Neural cell (in vitro differentiated cells): Measurements from ENCODE around the gene TMEM79. TPM values are rescaled to one million over a fixed set of nuclear protein-coding genes. Genes with fewer than 3 reads are reported as not detected.
A peak's percentile ranks its signal among the peaks of the same experiment; 100 is the strongest.

Experiments used
- H2AFZ ChIP-seq: fragments of 200-600, 300-800 bp; sonication (generic), shearing (Covaris generic); 2 replicates; pipeline ENCODE4 v1.6.0; 2014; ENCODE audit warnings: low read depth, mild to moderate bottlenecking, antibody characterized with exemption, low read length, moderate library complexity
- H3F3A ChIP-seq: fragments of 200-600 bp; shearing (Covaris generic); 2 replicates; pipeline ENCODE4 v1.6.1; 2016; ENCODE audit warnings: mild to moderate bottlenecking, moderate library complexity, mixed read lengths, antibody characterized with exemption, low read length; ENCODE audit not compliant: insufficient read depth, poor library complexity, severe bottlenecking
- H3K27ac ChIP-seq: fragments of 200-600, 300-800 bp; sonication (generic), shearing (Covaris generic); 2 replicates; pipeline ENCODE4 v1.5.1; 2014; ENCODE audit warnings: mild to moderate bottlenecking, low read length, moderate library complexity
- H3K27me3 ChIP-seq: fragments of 300-800, 200-600 bp; sonication (generic), shearing (Covaris generic); 2 replicates; pipeline ENCODE4 v1.6.0; 2014; ENCODE audit warnings: mild to moderate bottlenecking, low read depth, low read length, moderate library complexity; ENCODE audit not compliant: insufficient read depth
- H3K36me3 ChIP-seq: fragments of 300-800, 200-600 bp; sonication (generic), shearing (Covaris generic); 2 replicates; pipeline ENCODE4 v1.5.1; 2014; ENCODE audit warnings: mild to moderate bottlenecking, antibody characterized with exemption, low read length, moderate library complexity; ENCODE audit not compliant: insufficient read depth
- H3K4me2 ChIP-seq: fragments of 300-800, 200-600 bp; sonication (generic), shearing (Covaris generic); 2 replicates; pipeline ENCODE4 v1.6.0; 2014; ENCODE audit warnings: mild to moderate bottlenecking, low read length
- H3K4me3 ChIP-seq: fragments of 300-800, 200-600 bp; sonication (generic), shearing (Covaris generic); 2 replicates; pipeline ENCODE4 v1.5.1; 2014; ENCODE audit warnings: mild to moderate bottlenecking, low read length, moderate library complexity
- H3K79me2 ChIP-seq: fragments of 200-600 bp; shearing (Covaris generic); replicated peaks from 2 replicates; pipeline ENCODE4 v1.6.0; 2014; ENCODE audit warnings: mild to moderate bottlenecking, low read length, moderate library complexity; ENCODE audit not compliant: insufficient read depth
- H3K9ac ChIP-seq: fragments of 300-800, 200-600 bp; sonication (generic), shearing (Covaris generic); 2 replicates; pipeline ENCODE4 v1.6.1; 2016; ENCODE audit warnings: mild to moderate bottlenecking, low read length, mixed read lengths
- H3K9me2 ChIP-seq: fragments of 200-600 bp; shearing (Covaris generic); 2 replicates; pipeline ENCODE4 v1.6.1; 2016; ENCODE audit warnings: mild to moderate bottlenecking, low read length, mixed read lengths; ENCODE audit not compliant: insufficient read depth
- H3K9me3 ChIP-seq: fragments of 200-600, 300-800 bp; sonication (generic), shearing (Covaris generic); 2 replicates; pipeline ENCODE4 v1.6.1; 2016; ENCODE audit warnings: mild to moderate bottlenecking, mixed run types, low read length, moderate library complexity, mixed read lengths
- H4K20me1 ChIP-seq: fragments of 200-600 bp; shearing (Covaris generic); 2 replicates; pipeline ENCODE4 v1.6.1; 2016; ENCODE audit warnings: mild to moderate bottlenecking, mixed run types; ENCODE audit not compliant: insufficient read depth
- EP300 ChIP-seq: fragments of 450-650 bp; conservative IDR thresholded peaks from 2 replicates; pipeline ENCODE4 v1.6.1; 2014; ENCODE audit warnings: antibody characterized with exemption, mild to moderate bottlenecking, moderate library complexity; ENCODE audit not compliant: poor library complexity, severe bottlenecking
- EZH2 ChIP-seq: fragments of 200-600, 300-800 bp; shearing (Covaris generic), sonication (generic); IDR thresholded peaks from 2 replicates; pipeline ENCODE4 v1.6.1; 2014; ENCODE audit warnings: antibody characterized with exemption, low read length, borderline replicate concordance, mild to moderate bottlenecking; ENCODE audit not compliant: insufficient read depth, poor library complexity, severe bottlenecking
- MXI1 ChIP-seq: fragments of 450-650 bp; conservative IDR thresholded peaks from 2 replicates; pipeline ENCODE4 v1.6.1; 2014; ENCODE audit warnings: antibody characterized with exemption, mild to moderate bottlenecking; ENCODE audit not compliant: poor library complexity, severe bottlenecking
- POLR2AphosphoS5 ChIP-seq: IDR thresholded peaks from 2 replicates; pipeline ENCODE4 v1.6.1; 2012
- RAD21 ChIP-seq: fragments of 450-650 bp; conservative IDR thresholded peaks from 2 replicates; pipeline ENCODE4 v1.6.1; 2014; ENCODE audit warnings: antibody characterized with exemption, mild to moderate bottlenecking, moderate library complexity
- SMC3 ChIP-seq: fragments of 450-650 bp; conservative IDR thresholded peaks from 2 replicates; pipeline ENCODE4 v1.6.1; 2014; ENCODE audit warnings: antibody characterized with exemption, mild to moderate bottlenecking, moderate library complexity; ENCODE audit not compliant: poor library complexity
- TAF1 ChIP-seq: IDR thresholded peaks from 2 replicates; pipeline ENCODE4 v1.6.1; 2012; ENCODE audit warnings: low read depth
- polyA plus RNA-seq: library from polyadenylated mRNA; depleted of rRNA; stranded (reverse); fragments of >200 nt; gene quantifications from 2 replicates; pipeline ENCODE4 v1.2.3, GENCODE V29; 2014
- TF ChIP-seq, protein P1 (sequence below): IDR thresholded peaks from 2 replicates; pipeline ENCODE4 v1.6.1; 2012; ENCODE audit warnings: borderline replicate concordance
- TF ChIP-seq, protein P2 (sequence below): fragments of 450-650 bp; IDR thresholded peaks from 2 replicates; pipeline ENCODE4 v1.5.1; 2014; ENCODE audit warnings: antibody characterized with exemption, mild to moderate bottlenecking, moderate library complexity; ENCODE audit not compliant: poor library complexity, severe bottlenecking

The TMEM79 gene
- polyA plus RNA-seq, 1 donor from 2014 or later = 6.8 TPM

DNA sequence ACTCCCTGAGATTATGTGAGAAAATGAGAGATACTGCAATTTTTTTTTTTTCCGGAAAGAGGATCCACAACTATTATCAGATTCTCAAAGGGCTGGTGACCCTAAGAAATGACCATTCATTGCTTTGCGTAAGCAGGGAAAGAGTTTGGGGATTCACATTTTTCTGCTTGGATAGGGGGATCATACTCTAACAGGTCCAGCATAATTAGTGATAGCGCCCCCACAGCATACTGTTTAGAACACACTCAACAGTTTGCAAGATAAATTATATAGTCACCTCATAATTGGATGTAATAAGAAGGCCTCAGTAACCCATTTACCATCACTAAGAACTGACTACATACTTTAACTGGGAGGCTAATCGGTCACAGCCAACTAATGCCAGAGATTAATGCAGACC lies 52.1 kb downstream of the TMEM79 start:
- TF ChIP-seq TAF1 = no peak
- Histone ChIP-seq H3K9ac (no peak overlapping the region), H3K4me3 (peak overlapping the region; percentile 82)

DNA sequence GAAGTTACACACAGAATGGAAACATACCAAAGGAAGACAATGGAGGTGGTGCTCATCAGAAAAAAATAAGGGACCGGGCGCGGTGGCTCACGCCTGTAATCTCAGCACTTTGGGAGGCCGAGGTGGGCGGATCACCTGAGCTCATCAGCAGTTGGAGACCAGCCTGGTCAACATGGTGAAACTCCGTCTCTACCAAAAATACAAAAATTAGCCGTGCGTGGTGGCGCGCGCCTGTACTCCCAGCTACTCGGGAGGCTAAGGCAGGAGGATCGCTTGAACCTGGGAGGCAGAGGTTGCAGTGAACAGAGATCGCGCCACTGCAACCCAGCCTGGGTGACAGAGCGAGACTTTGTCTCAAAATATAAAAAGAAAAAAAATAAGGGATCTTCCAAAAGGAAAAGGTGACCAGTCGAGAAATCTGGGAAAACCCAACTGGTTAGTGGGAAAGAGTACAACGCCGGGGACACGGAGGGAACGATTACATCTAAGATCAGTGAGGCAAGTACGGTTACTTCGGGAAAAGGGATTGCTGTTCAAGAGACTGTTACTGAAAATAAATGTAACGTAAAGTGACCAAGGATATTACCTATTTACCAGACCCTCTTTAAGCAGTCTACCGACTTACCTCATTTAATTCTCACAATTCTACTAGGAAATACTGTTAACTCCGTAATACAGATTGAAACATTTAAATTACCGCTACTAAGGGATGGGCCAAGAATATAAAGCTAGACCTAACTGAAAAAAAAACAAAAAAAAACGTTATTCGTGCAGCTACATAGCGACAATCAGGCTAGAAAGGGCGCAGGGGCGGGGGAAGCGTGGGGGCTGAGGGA lies 53.1 kb downstream of the TMEM79 start:
- Histone ChIP-seq H3K4me2 (peak overlapping the region; percentile 53), H3K36me3 (peaks cover 20% of the 10 kb centered on the region), H3K4me3 (peak overlapping the region; percentile 82), H3K27ac (peak overlapping the region; percentile 75), H2AFZ (peak overlapping the region; percentile 49), H3K9me3 (no peaks in the 10 kb centered on the region), H3K27me3 (no peaks in the 10 kb centered on the region), H3F3A (no peaks in the 10 kb centered on the region), H3K9ac (peak overlapping the region; percentile 79), H3K9me2 (no peaks in the 10 kb centered on the region), H3K79me2 (peaks cover 29% of the 10 kb centered on the region), H4K20me1 (no peaks in the 10 kb centered on the region)
- TF ChIP-seq, protein P1, sequence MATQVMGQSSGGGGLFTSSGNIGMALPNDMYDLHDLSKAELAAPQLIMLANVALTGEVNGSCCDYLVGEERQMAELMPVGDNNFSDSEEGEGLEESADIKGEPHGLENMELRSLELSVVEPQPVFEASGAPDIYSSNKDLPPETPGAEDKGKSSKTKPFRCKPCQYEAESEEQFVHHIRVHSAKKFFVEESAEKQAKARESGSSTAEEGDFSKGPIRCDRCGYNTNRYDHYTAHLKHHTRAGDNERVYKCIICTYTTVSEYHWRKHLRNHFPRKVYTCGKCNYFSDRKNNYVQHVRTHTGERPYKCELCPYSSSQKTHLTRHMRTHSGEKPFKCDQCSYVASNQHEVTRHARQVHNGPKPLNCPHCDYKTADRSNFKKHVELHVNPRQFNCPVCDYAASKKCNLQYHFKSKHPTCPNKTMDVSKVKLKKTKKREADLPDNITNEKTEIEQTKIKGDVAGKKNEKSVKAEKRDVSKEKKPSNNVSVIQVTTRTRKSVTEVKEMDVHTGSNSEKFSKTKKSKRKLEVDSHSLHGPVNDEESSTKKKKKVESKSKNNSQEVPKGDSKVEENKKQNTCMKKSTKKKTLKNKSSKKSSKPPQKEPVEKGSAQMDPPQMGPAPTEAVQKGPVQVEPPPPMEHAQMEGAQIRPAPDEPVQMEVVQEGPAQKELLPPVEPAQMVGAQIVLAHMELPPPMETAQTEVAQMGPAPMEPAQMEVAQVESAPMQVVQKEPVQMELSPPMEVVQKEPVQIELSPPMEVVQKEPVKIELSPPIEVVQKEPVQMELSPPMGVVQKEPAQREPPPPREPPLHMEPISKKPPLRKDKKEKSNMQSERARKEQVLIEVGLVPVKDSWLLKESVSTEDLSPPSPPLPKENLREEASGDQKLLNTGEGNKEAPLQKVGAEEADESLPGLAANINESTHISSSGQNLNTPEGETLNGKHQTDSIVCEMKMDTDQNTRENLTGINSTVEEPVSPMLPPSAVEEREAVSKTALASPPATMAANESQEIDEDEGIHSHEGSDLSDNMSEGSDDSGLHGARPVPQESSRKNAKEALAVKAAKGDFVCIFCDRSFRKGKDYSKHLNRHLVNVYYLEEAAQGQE = no peak
- TF ChIP-seq TAF1 (no peak), MXI1 (no peak), RAD21 (no peak), POLR2AphosphoS5 (no peak), EP300 (no peak), SMC3 (no peak), EZH2 (no peak)
- TF ChIP-seq, protein P2, sequence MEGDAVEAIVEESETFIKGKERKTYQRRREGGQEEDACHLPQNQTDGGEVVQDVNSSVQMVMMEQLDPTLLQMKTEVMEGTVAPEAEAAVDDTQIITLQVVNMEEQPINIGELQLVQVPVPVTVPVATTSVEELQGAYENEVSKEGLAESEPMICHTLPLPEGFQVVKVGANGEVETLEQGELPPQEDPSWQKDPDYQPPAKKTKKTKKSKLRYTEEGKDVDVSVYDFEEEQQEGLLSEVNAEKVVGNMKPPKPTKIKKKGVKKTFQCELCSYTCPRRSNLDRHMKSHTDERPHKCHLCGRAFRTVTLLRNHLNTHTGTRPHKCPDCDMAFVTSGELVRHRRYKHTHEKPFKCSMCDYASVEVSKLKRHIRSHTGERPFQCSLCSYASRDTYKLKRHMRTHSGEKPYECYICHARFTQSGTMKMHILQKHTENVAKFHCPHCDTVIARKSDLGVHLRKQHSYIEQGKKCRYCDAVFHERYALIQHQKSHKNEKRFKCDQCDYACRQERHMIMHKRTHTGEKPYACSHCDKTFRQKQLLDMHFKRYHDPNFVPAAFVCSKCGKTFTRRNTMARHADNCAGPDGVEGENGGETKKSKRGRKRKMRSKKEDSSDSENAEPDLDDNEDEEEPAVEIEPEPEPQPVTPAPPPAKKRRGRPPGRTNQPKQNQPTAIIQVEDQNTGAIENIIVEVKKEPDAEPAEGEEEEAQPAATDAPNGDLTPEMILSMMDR = no peak

More for the DNA sequence above, 52.1 kb downstream of the TMEM79 start:
- Histone ChIP-seq H3K27ac (no peak overlapping the region), H2AFZ (no peak overlapping the region), H3K9me2 (no peaks in the 10 kb centered on the region), H3K36me3 (peaks cover 20% of the 10 kb centered on the region), H3K4me2 (peak overlapping the region; percentile 53), H3K27me3 (no peaks in the 10 kb centered on the region), H3F3A (no peaks in the 10 kb centered on the region), H3K9me3 (no peaks in the 10 kb centered on the region), H4K20me1 (no peaks in the 10 kb centered on the region), H3K79me2 (peaks cover 29% of the 10 kb centered on the region)
